ENCODE measurements around the gene MCAM. TPM values are rescaled to one million over a fixed set of nuclear protein-coding genes. Genes with fewer than 3 reads are reported as not detected.

Gene MCAM
- total and polyA plus RNA-seq, 4 experiments from 2014 or later: 0.26 to 0.82 (median 0.34) TPM

DNA sequence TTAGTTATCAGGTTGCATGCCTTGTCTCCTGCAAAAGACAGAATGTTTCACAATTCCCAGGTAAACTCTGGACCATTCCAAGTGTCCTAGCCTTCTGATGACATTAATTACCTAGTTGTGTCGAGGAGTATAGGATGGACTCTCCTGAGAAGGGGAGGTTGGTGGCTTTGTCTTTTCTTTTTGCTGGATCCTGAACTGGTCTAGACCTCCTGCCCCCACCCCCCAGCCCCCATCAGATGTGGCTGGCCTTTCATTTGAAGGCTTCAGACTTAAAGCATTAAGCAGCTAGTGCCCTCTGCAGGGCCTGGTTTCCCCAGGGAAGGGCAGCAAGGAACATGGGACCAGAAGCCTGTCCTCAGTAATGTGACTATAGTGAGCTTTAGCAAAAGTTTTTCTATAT is 9.7 kb downstream of the MCAM start:
- Histone ChIP-seq H3K4me3 (ENCODE audit: low read length in 2 of 2) (no peak overlapping the region), H3K27me3 (ENCODE audit: insufficient read depth, low read length) (no peaks in the 10 kb centered on the region), H3K4me1 (ENCODE audit: insufficient read depth, low read length) (peaks cover 26% of the 10 kb centered on the region), H3K9me3 (ENCODE audit: control insufficient read depth in 1 of 2, low read length in 2 of 2) (no peaks in the 10 kb centered on the region), H3K36me3 (ENCODE audit: insufficient read depth, low read length) (peaks cover 21% of the 10 kb centered on the region), H3K27ac (ENCODE audit: low read depth, low read length) (no peak overlapping the region)
- Mint-ChIP-seq H3K4me1 (peaks cover 12 to 25% (median 17%) of the 10 kb centered on the region in 4 donors), H3K27me3 (no peaks in the 10 kb centered on the region), H3K4me3 (no peak overlapping the region), H3K36me3 (peaks cover 29 to 33% of the 10 kb centered on the region in 2 donors), H3K9me3 (no peaks in the 10 kb centered on the region), H3K27ac (peak overlapping the region in 2 of 7 donors; percentile 80 to 89)
- intact Hi-C loops (cut with micrococcal nuclease): no loop called here
- POLR2A ChIA-PET (ENCODE audit: partially characterized antibody): interaction anchor here (1.0 to 1.5 kb wide), 2 partner anchors 8 to 101 kb away, joined by 3 to 6 read pairs; partner anchors contain the start of gene CBL
- CTCF ChIA-PET (ENCODE audit: partially characterized antibody): interaction anchor here (0.9 to 13.7 kb wide), 7 partner anchors 12 to 212 kb away, joined by 3 to 86 read pairs (median 3); a partner anchor contains a TSS
- DNase-seq: no peak

DNA sequence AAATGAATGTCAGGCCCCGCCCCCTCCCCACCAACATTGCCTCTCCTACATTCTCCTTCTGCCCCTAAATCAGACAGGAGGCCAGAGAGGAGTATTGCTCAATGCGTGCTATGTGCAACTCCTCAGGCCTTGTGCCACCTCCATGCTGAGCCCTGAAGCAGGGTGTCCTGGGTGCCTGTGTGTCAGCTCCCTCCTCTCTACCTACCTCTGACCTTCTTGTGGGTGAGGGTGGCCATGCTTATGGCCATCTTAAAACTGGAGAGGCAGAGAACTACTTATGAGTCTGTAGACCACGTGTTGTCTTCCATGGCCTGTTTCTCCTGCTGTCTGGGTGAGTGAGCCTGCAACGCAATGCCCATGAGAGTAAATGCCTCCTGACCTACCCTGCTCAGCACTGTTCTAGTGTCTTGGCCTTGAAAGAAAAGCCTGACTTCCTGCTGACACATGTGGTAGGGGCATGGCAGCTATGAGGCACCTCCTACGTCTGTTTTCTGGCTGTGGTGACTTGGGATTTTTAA is 10.5 kb downstream of the MCAM start:
- no peaks in the 10 kb centered on the region for H3K27me3 Mint-ChIP-seq
- peaks cover 27% of the 10 kb centered on the region for H3K36me3 ChIP-seq (ENCODE audit: insufficient read depth, low read length)
- H3K4me3 Mint-ChIP-seq: peak overlapping the region in 6 of 8 donors; percentile 13 to 68 (median 50)
- ChIA-PET POLR2A (ENCODE audit: partially characterized antibody) (interaction anchor here (1.0 to 1.5 kb wide), 2 partner anchors 9 to 100 kb away, joined by 3 to 6 read pairs; partner anchors contain the start of gene CBL), CTCF (ENCODE audit: partially characterized antibody) (interaction anchor here (1.0 to 13.7 kb wide), 4 partner anchors 16 to 101 kb away, joined by 3 to 86 read pairs (median 6); partner anchors contain the start of gene CBL)
- H3K27ac Mint-ChIP-seq: peak overlapping the region; percentile 78 to 94 (median 87)
- H3K27me3 ChIP-seq (ENCODE audit: insufficient read depth, low read length): no peaks in the 10 kb centered on the region
- H3K36me3 Mint-ChIP-seq: peaks cover 31 to 41% of the 10 kb centered on the region in 2 donors
- H3K4me1 Mint-ChIP-seq: peaks cover 12 to 25% (median 17%) of the 10 kb centered on the region in 4 donors
- intact Hi-C loops (cut with micrococcal nuclease): no loop called here
- no peaks in the 10 kb centered on the region for H3K9me3 ChIP-seq (ENCODE audit: control insufficient read depth in 1 of 2, low read length in 2 of 2)
- H3K4me1 ChIP-seq (ENCODE audit: insufficient read depth, low read length): peaks cover 26% of the 10 kb centered on the region
- H3K9me3 Mint-ChIP-seq: no peaks in the 10 kb centered on the region
- no peak overlapping the region for H3K27ac ChIP-seq (ENCODE audit: low read depth, low read length)
- H3K4me3 ChIP-seq (ENCODE audit: low read length in 2 of 2): no peak overlapping the region
- DNase-seq: peak in 2 of 5 donors; percentile 31 to 41

DNA sequence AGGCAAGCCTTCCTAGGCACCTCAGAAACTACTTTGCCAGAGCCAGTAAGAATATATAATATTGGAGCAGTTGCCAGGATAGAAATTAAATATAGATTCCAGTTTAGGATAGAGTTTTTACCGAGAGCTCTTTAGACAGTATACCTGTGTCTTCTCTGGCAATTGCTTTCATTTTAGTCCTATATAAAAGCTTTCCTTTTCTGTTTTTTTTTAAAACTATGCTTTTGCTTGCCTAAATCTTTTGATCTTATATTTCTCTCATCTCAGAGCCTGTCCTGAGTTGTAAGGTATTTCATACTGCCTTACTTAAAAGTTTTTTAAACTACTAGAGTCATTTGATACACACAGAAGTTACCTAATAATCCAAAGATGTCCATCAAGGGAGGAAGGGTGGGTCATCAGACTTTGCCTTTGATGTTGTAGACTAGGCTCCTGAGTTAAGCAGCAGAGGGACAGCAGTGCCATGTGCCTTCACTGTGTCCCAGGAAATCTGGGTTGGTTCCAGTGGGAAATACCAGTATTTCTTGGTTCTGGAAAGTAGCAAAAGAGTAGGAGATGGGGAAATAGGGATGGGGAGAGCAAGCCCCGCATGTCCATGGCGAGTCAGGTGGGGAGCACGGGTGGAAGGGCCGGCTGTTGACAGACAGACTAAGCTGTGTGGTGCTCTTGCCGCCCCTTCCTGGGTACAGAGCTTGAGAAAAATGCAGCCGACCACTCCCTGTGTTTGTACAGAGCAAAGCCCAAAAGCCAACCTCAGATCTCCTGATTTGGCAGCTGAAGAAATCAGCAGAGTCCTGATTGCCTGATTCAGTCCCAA is 11.2 kb downstream of the MCAM start:
- peaks cover 12 to 25% (median 18%) of the 10 kb centered on the region in 4 donors for H3K4me1 Mint-ChIP-seq
- peaks cover 34% of the 10 kb centered on the region for H3K36me3 ChIP-seq (ENCODE audit: insufficient read depth, low read length)
- peak overlapping the region in 4 of 8 donors; percentile 32 to 68 (median 44) for H3K4me3 Mint-ChIP-seq
- H3K27me3 ChIP-seq (ENCODE audit: insufficient read depth, low read length): no peaks in the 10 kb centered on the region
- H3K4me1 ChIP-seq (ENCODE audit: insufficient read depth, low read length): peaks cover 26% of the 10 kb centered on the region
- H3K27ac Mint-ChIP-seq: peak overlapping the region; percentile 60 to 94 (median 80)
- intact Hi-C loops (cut with micrococcal nuclease): no loop called here
- H3K9me3 ChIP-seq (ENCODE audit: control insufficient read depth in 1 of 2, low read length in 2 of 2): no peaks in the 10 kb centered on the region
- H3K4me3 ChIP-seq (ENCODE audit: low read length in 2 of 2): no peak overlapping the region
- H3K9me3 Mint-ChIP-seq: no peaks in the 10 kb centered on the region
- no peak overlapping the region for H3K27ac ChIP-seq (ENCODE audit: low read depth, low read length)
- ChIA-PET POLR2A (ENCODE audit: partially characterized antibody) (interaction anchor here (1.5 kb wide), 1 partner anchor 100 kb away, joined by 6 read pairs; the partner anchor contains the start of gene CBL), CTCF (ENCODE audit: partially characterized antibody) (interaction anchor here (1.0 to 13.7 kb wide), 4 partner anchors 17 to 100 kb away, joined by 3 to 86 read pairs (median 4); partner anchors contain the start of gene CBL)
- H3K27me3 Mint-ChIP-seq: no peaks in the 10 kb centered on the region
- DNase-seq: no peak
- H3K36me3 Mint-ChIP-seq: peaks cover 38 to 48% of the 10 kb centered on the region in 2 donors

DNA sequence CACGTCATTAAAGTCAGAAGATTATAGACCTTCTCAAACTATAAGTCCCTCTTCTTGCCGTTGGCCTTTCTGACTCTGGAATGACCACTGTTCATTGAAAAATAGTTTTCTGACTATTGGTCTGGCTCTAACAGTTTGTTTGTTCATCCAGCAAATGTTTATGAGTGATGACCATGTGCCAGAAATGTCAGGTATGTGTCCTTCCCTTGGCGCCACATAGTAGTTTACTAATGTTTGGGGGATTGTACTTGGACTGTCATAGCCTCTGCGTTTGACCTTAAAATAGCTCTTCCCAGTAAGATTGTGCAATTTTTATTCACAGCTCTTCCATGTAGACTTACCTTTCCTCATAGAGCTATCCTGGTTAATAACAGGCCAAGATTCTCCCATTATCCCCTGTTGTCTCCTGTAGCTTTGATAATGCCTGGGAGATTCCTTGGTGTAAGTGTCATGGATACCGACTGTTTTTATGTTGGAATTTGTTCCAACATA is 13.7 kb downstream of the MCAM start:
- Mint-ChIP-seq H3K4me3 (no peak overlapping the region), H3K4me1 (peaks cover 13 to 25% (median 18%) of the 10 kb centered on the region in 4 donors), H3K27ac (peak overlapping the region in 1 of 7 donors; percentile 6), H3K27me3 (no peaks in the 10 kb centered on the region), H3K36me3 (peaks cover 57 to 66% of the 10 kb centered on the region in 2 donors), H3K9me3 (no peaks in the 10 kb centered on the region)
- no peak overlapping the region for H3K27ac ChIP-seq (ENCODE audit: low read depth, low read length)
- H3K27me3 ChIP-seq (ENCODE audit: insufficient read depth, low read length): no peaks in the 10 kb centered on the region
- no peaks in the 10 kb centered on the region for H3K9me3 ChIP-seq (ENCODE audit: control insufficient read depth in 1 of 2, low read length in 2 of 2)
- H3K4me3 ChIP-seq (ENCODE audit: low read length in 2 of 2): no peak overlapping the region
- CTCF ChIA-PET (ENCODE audit: partially characterized antibody): interaction anchor here (13.7 kb wide), 1 partner anchor 19 kb away, joined by 86 read pairs; no protein-coding TSS in a partner anchor
- DNase-seq: no peak
- peaks cover 26% of the 10 kb centered on the region for H3K4me1 ChIP-seq (ENCODE audit: insufficient read depth, low read length)
- POLR2A ChIA-PET (ENCODE audit: partially characterized antibody): no interaction called here
- intact Hi-C loops (cut with micrococcal nuclease): no loop called here
- peaks cover 59% of the 10 kb centered on the region for H3K36me3 ChIP-seq (ENCODE audit: insufficient read depth, low read length)

DNA sequence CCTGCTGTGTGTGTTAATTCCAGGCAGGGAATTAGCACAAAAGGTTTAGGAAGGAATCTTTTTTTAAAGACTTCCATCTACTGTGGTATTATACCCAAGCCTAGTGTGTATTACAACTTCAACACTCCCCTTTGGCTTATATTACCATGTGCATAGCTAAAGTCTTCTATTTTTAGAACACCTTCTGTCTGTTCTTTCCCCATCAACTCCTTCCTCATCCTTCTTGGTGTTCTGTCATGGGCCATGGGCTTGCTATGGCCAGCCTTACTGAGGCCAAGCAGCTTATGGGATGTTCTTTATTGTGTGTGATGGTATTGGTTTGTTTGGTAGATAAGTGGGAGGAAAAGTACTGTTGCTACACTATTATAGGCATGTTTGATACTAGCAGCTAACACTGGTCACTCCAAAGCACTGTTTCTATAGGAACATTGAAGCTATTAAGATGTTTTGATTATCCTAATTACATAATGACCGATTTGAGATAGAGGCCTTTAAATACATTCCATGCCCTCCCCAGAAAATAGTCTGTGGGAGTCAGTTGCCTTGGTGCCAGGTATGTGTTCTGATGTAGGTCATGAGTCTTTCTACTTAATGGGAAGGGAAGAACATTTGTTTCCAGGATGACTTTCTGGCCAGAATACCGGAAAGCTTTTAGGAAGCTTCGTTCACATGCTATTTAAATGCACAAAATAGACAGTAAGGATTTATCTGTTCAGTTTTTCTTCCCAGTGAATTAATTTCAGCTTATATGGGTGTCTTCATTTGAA is 16.5 kb downstream of the MCAM start:
- no peak overlapping the region for H3K4me3 ChIP-seq (ENCODE audit: low read length in 2 of 2)
- intact Hi-C loops (cut with micrococcal nuclease): no loop called here
- peaks cover 77% of the 10 kb centered on the region for H3K36me3 ChIP-seq (ENCODE audit: insufficient read depth, low read length)
- DNase-seq: no peak
- Mint-ChIP-seq H3K27me3 (no peaks in the 10 kb centered on the region), H3K4me1 (peaks cover 5 to 8% (median 6%) of the 10 kb centered on the region in 4 donors), H3K36me3 (peaks cover 78 to 82% of the 10 kb centered on the region in 2 donors), H3K9me3 (no peaks in the 10 kb centered on the region), H3K27ac (peak overlapping the region in 1 of 7 donors; percentile 87), H3K4me3 (no peak overlapping the region)
- no peaks in the 10 kb centered on the region for H3K9me3 ChIP-seq (ENCODE audit: control insufficient read depth in 1 of 2, low read length in 2 of 2)
- peaks cover 6% of the 10 kb centered on the region for H3K4me1 ChIP-seq (ENCODE audit: insufficient read depth, low read length)
- CTCF ChIA-PET (ENCODE audit: partially characterized antibody): interaction anchor here (0.6 to 13.7 kb wide), 7 partner anchors 16 to 104 kb away, joined by 3 to 86 read pairs (median 4); partner anchors contain the start of gene CBL
- no peak overlapping the region for H3K27ac ChIP-seq (ENCODE audit: low read depth, low read length)
- POLR2A ChIA-PET (ENCODE audit: partially characterized antibody): interaction anchor here (1.8 kb wide), 1 partner anchor 15 kb away, joined by 3 read pairs; no protein-coding TSS in a partner anchor
- H3K27me3 ChIP-seq (ENCODE audit: insufficient read depth, low read length): no peaks in the 10 kb centered on the region

DNA sequence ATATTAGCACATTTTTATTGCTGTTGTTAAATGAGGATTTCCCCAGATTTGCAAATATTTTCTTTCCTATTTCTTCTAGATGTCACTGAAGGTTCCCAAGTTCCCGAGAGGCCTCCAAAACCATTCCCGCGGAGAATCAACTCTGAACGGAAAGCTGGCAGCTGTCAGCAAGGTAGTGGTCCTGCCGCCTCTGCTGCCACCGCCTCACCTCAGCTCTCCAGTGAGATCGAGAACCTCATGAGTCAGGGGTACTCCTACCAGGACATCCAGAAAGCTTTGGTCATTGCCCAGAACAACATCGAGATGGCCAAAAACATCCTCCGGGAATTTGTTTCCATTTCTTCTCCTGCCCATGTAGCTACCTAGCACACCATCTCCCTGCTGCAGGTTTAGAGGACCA is 17.5 kb downstream of the MCAM start:
- H3K27ac ChIP-seq (ENCODE audit: low read depth, low read length): no peak overlapping the region
- POLR2A ChIA-PET (ENCODE audit: partially characterized antibody): no interaction called here
- H3K27me3 Mint-ChIP-seq: no peaks in the 10 kb centered on the region
- CTCF ChIA-PET (ENCODE audit: partially characterized antibody): interaction anchor here (0.8 to 13.7 kb wide), 3 partner anchors 12 to 93 kb away, joined by 3 to 86 read pairs (median 9); partner anchors contain the start of gene CBL
- H3K4me3 ChIP-seq (ENCODE audit: low read length in 2 of 2): no peak overlapping the region
- peaks cover 71 to 86% of the 10 kb centered on the region in 2 donors for H3K36me3 Mint-ChIP-seq
- intact Hi-C loops (cut with micrococcal nuclease): no loop called here
- no peaks in the 10 kb centered on the region for H3K9me3 ChIP-seq (ENCODE audit: control insufficient read depth in 1 of 2, low read length in 2 of 2)
- H3K4me3 Mint-ChIP-seq: no peak overlapping the region
- no peak overlapping the region for H3K27ac Mint-ChIP-seq
- H3K9me3 Mint-ChIP-seq: no peaks in the 10 kb centered on the region
- no peaks in the 10 kb centered on the region for H3K4me1 ChIP-seq (ENCODE audit: insufficient read depth, low read length)
- H3K36me3 ChIP-seq (ENCODE audit: insufficient read depth, low read length): peaks cover 77% of the 10 kb centered on the region
- no peak for DNase-seq
- H3K27me3 ChIP-seq (ENCODE audit: insufficient read depth, low read length): no peaks in the 10 kb centered on the region
- H3K4me1 Mint-ChIP-seq: peaks cover 0 to 2% (median under 1%) of the 10 kb centered on the region in 4 donors
